Measurements from ENCODE around the gene MRPS33. TPM values are rescaled to one million over a fixed set of nuclear protein-coding genes. Genes with fewer than 3 reads are reported as not detected.

The MRPS33 gene
- total and polyA plus RNA-seq, 4 donors: 15.0 to 82.3 (median 36.7) TPM

DNA sequence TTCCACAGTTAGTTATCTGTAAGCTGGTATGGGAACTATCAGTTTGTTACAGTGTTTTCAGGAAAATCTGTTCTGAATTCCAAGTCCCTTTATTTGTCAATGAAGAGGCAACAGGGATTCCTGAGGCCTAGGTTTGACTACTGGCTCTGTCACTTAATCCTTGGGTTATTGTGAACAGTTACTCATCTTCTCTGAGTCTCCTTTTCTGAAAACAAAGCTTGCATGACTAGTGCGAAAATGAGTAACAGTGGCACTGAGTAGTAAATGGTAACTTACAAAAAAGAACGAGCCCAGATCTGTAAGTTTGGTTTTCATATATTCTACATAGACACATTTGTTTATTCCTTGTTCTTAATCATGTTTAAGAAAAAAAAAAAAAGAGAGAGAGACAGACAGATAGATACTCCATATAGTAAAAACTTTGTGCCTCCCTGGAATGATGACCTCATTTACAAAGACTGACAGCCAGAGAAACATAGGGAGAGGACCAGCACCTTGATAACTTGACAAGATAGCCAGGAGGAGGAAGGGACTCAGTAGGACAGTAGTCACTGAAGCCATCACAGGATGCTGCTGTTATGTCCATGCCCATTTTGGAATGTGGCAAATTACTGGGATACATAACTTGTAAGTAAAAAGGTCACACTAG lies 1.9 kb downstream of the MRPS33 start:
- 89% methylated on average over 2 of the region's 2 CpGs for WGBS
- no peaks in the 10 kb centered on the region for H3K9me3 ChIP-seq (ENCODE audit: control insufficient read depth in 4 of 4, low read length in 3 of 4)
- no peaks in the 10 kb centered on the region for H3K27me3 ChIP-seq (ENCODE audit: control insufficient read depth in 4 of 4, insufficient read depth in 4 of 4, low read length in 3 of 4)
- H3K4me3 ChIP-seq (ENCODE audit: low read depth in 1 of 3, low read length in 3 of 3): no peak overlapping the region
- no peak for DNase-seq (ENCODE audit: low spot score)
- H3K36me3 ChIP-seq (ENCODE audit: control insufficient read depth in 4 of 4, insufficient read depth in 3 of 4, low read depth in 1 of 4, low read length in 3 of 4): peaks cover 1 to 7% (median 2%) of the 10 kb centered on the region in 4 donors
- no peak for TF ChIP-seq HNF4A (conservative IDR thresholded peaks at IDR 0.05)
- TF ChIP-seq EGR1 (IDR thresholded peaks at IDR 0.05; ENCODE audit: low read depth in 2 of 2): no peak
- TF ChIP-seq ZBTB33 (IDR thresholded peaks at IDR 0.05): no peak
- TF ChIP-seq JUND (IDR thresholded peaks at IDR 0.05): no peak
- H3K27ac ChIP-seq (ENCODE audit: low read depth in 1 of 2, low read length in 2 of 2): no peak overlapping the region
- no peak overlapping the region for H3K9ac ChIP-seq (ENCODE audit: low read depth in 1 of 2, low read length in 2 of 2)
- H3K4me1 ChIP-seq (ENCODE audit: control insufficient read depth in 4 of 4, insufficient read depth in 4 of 4, low read length in 3 of 4): peaks cover 2 to 23% (median 17%) of the 10 kb centered on the region in 4 donors

DNA sequence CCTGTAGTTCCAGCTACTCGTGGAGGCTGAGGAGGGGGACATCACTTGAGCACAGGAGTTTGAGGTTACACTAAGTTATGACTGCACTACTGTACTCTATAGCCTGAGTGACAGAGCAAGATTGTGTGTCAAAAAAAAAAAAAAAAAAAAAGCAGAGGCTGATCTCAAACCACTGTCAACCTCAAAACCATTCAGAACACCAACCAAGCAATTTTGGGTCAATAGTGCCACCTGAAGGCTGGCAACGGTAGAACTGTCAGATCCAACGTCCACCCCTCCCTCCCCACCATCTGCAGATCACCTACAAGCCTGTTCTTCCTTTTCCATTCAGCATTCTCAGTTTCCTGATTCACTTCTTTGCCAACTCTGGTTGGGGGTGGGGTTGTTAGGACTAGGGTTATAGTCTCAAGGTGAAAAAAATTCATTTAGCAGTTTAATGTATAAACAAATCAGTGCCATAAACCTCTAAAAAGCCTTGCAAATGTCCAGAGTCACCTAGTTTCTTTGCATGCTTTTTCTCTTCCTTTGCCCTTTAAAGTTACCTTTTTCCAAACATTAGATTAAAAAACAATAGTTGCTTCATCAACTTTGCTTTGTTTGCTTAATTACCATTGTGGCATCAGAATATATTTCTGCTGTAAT lies 2.6 kb downstream of the MRPS33 start:
- 21% methylated on average over 3 of the region's 3 CpGs for WGBS
- Histone ChIP-seq H3K27me3 (ENCODE audit: control insufficient read depth in 4 of 4, insufficient read depth in 4 of 4, low read length in 3 of 4) (no peaks in the 10 kb centered on the region), H3K27ac (ENCODE audit: low read depth in 1 of 2, low read length in 2 of 2) (no peak overlapping the region), H3K4me1 (ENCODE audit: control insufficient read depth in 4 of 4, insufficient read depth in 4 of 4, low read length in 3 of 4) (peaks cover 2 to 23% (median 17%) of the 10 kb centered on the region in 4 donors), H3K9me3 (ENCODE audit: control insufficient read depth in 4 of 4, low read length in 3 of 4) (no peaks in the 10 kb centered on the region), H3K36me3 (ENCODE audit: control insufficient read depth in 4 of 4, insufficient read depth in 3 of 4, low read depth in 1 of 4, low read length in 3 of 4) (peaks cover 1 to 7% (median 6%) of the 10 kb centered on the region in 4 donors), H3K9ac (ENCODE audit: low read depth in 1 of 2, low read length in 2 of 2) (no peak overlapping the region), H3K4me3 (ENCODE audit: low read depth in 1 of 3, low read length in 3 of 3) (no peak overlapping the region)
- TF ChIP-seq RXRA (IDR thresholded peaks at IDR 0.05) (no peak), GABPA (IDR thresholded peaks at IDR 0.05 in 1 of 2, conservative IDR thresholded peaks at IDR 0.05 in 1 of 2) (peak in 1 of 2 donors; percentile 12), HNF4G (IDR thresholded peaks at IDR 0.05) (no peak), YY1 (IDR thresholded peaks at IDR 0.05) (no peak), TAF1 (conservative IDR thresholded peaks at IDR 0.05) (no peak), RAD21 (IDR thresholded peaks at IDR 0.05) (peak; percentile 87 to 90), FOXA1 (IDR thresholded peaks at IDR 0.05) (no peak), NR2F2 (IDR thresholded peaks at IDR 0.05) (no peak), ZBTB33 (IDR thresholded peaks at IDR 0.05) (no peak), SP1 (IDR thresholded peaks at IDR 0.05) (no peak), JUND (IDR thresholded peaks at IDR 0.05) (no peak), HNF4A (conservative IDR thresholded peaks at IDR 0.05) (peak in 1 of 2 donors; percentile 20), EGR1 (IDR thresholded peaks at IDR 0.05; ENCODE audit: low read depth in 2 of 2) (no peak), FOXA2 (IDR thresholded peaks at IDR 0.05) (no peak)
- TF ChIP-seq, protein P1, sequence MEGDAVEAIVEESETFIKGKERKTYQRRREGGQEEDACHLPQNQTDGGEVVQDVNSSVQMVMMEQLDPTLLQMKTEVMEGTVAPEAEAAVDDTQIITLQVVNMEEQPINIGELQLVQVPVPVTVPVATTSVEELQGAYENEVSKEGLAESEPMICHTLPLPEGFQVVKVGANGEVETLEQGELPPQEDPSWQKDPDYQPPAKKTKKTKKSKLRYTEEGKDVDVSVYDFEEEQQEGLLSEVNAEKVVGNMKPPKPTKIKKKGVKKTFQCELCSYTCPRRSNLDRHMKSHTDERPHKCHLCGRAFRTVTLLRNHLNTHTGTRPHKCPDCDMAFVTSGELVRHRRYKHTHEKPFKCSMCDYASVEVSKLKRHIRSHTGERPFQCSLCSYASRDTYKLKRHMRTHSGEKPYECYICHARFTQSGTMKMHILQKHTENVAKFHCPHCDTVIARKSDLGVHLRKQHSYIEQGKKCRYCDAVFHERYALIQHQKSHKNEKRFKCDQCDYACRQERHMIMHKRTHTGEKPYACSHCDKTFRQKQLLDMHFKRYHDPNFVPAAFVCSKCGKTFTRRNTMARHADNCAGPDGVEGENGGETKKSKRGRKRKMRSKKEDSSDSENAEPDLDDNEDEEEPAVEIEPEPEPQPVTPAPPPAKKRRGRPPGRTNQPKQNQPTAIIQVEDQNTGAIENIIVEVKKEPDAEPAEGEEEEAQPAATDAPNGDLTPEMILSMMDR (IDR thresholded peaks at IDR 0.05; ENCODE audit: low read depth, low read length, missing input control): peak; percentile 78
- TF ChIP-seq, protein P2, sequence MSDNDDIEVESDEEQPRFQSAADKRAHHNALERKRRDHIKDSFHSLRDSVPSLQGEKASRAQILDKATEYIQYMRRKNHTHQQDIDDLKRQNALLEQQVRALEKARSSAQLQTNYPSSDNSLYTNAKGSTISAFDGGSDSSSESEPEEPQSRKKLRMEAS (IDR thresholded peaks at IDR 0.05): no peak
- TF ChIP-seq, protein P3, sequence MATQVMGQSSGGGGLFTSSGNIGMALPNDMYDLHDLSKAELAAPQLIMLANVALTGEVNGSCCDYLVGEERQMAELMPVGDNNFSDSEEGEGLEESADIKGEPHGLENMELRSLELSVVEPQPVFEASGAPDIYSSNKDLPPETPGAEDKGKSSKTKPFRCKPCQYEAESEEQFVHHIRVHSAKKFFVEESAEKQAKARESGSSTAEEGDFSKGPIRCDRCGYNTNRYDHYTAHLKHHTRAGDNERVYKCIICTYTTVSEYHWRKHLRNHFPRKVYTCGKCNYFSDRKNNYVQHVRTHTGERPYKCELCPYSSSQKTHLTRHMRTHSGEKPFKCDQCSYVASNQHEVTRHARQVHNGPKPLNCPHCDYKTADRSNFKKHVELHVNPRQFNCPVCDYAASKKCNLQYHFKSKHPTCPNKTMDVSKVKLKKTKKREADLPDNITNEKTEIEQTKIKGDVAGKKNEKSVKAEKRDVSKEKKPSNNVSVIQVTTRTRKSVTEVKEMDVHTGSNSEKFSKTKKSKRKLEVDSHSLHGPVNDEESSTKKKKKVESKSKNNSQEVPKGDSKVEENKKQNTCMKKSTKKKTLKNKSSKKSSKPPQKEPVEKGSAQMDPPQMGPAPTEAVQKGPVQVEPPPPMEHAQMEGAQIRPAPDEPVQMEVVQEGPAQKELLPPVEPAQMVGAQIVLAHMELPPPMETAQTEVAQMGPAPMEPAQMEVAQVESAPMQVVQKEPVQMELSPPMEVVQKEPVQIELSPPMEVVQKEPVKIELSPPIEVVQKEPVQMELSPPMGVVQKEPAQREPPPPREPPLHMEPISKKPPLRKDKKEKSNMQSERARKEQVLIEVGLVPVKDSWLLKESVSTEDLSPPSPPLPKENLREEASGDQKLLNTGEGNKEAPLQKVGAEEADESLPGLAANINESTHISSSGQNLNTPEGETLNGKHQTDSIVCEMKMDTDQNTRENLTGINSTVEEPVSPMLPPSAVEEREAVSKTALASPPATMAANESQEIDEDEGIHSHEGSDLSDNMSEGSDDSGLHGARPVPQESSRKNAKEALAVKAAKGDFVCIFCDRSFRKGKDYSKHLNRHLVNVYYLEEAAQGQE (IDR thresholded peaks at IDR 0.05): no peak
- TF ChIP-seq, protein P4, sequence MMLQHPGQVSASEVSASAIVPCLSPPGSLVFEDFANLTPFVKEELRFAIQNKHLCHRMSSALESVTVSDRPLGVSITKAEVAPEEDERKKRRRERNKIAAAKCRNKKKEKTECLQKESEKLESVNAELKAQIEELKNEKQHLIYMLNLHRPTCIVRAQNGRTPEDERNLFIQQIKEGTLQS (IDR thresholded peaks at IDR 0.05): peak; percentile 18
- peak; percentile 68 for DNase-seq (ENCODE audit: low spot score)

All from liver (tissue), 9 donors.